Peyer's patch (tissue), 4 donors: ENCODE data around the gene HOXA4.

Source experiments
- CTCF ChIP-seq, 6 experiments: fragments of 450-650 bp in 4 of 6; fragments of 200-600 bp in 2 of 6; sonication (generic) in 1 of 6; IDR thresholded peaks; one replicate each; pipeline ENCODE4 v1.5.1; 2017 to 2019; ENCODE audit warnings: antibody characterized with exemption in 6 of 6, mild to moderate bottlenecking in 3 of 6, moderate library complexity in 1 of 6
- POLR2A ChIP-seq, 2 donors: fragments of 450-650 bp; IDR thresholded peaks; one replicate each; pipeline ENCODE4 v1.5.1; 2017; ENCODE audit warnings: antibody characterized with exemption in 2 of 2, mild to moderate bottlenecking in 2 of 2, moderate library complexity in 2 of 2

- TF ChIP-seq POLR2A (IDR thresholded peaks at IDR 0.05) = peak in 1 of 2 donors; percentile 36
- no peak for TF ChIP-seq CTCF (IDR thresholded peaks at IDR 0.05)
Measured at GRCh38 chr7:27147199-27148030, 16.9 kb upstream of the HOXA4 start, which contains the start of gene HOXA6.
